ENCODE results near the gene DOK7.
"Not testable (repeated sequence)": the region's sequence is repeated elsewhere in the genome, so short reads cannot be mapped to it uniquely, and the experiment has no call there.

DOK7 gene

DNA sequence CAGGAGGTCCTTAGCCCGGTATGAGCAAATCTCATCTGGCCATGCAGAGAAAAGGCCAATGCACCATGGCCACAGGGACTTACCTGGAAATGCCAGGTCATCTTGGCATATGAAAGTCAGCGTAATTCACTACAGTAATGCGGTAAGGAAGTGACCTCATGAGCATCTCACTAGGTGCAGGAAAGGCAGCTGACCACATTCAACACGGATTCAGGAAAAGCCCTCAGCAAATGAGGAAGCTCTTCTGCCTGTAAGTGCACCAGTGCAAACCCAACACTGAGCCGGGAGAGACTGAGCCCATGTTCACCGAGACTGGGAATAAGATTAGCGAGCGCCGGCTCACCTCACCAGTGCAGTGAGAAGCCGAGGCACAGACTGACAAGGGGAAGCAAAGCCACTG is 45.4 kb downstream of the DOK7 start:
- no peak for DNase-seq (ENCODE audit: low read depth)

DNA sequence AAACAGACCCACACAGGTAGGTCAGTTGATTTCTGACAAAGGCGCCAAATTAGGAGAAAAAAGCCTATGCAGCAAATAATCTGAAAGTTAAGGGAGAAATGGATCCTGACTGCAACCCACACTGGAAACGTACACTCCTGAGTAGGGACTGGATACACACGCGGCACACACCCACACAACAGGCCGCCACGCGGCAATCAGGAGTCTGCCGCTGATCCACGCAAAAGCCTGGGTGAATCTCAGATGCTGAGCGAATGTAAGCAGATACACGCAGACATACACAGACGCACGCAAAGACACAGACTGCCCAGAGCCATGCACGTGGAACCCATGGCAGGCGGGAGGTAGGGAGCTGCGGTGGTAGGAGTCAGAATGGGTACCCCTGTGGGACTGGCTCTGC is 47.4 kb downstream of the DOK7 start:
- DNase-seq (ENCODE audit: low read depth), result no peak

DNA sequence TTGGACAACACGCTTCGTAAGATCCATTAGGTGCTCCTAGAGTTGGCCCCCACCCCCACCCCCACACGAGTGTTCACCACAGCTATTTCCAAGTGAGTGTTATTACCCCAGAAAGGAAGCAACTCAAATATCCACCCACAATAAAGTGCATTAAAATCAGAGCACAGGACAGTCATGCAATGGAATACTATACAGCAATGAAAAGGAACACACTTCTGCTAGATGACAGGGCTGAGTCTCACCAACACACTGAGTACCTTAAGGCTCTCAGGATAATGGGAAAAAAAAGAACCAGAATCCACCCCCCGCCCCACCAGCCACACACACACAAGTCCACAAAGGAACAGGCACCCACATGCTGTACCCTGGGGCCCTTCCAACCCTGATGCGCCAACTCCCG is 48.1 kb downstream of the DOK7 start:
- DNase-seq (ENCODE audit: low read depth), result no peak

DNA sequence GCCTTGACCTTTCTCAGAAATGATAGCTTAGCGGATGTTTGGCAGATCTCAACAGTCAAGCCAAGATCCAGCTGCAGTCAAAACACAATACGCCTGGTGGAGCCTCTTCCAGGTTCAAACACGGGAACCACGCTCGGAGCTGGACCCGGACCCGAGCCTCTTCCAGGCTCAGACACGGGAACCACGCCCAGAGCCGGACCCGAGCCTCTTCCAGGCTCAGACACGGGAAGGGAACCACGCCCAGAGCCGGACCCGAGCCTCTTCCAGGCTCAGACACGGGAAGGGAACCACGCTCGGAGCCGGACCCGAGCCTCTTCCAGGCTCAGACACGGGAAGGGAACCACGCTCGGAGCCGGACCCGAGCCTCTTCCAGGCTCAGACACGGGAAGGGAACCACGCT is 48.5 kb downstream of the DOK7 start:
- DNase-seq (ENCODE audit: low read depth), result not testable (repeated sequence)

- DNase-seq (ENCODE audit: low read depth), result no peak
Observed at GRCh38 chr4:3512279-3512678, 49.2 kb downstream of the DOK7 start.

GRCh38 chr4:3512719-3513118 is 49.6 kb downstream of the DOK7 start:
- no peak for DNase-seq (ENCODE audit: low read depth)

GRCh38 chr4:3513807-3514206 is 50.7 kb downstream of the DOK7 start:
- DNase-seq (ENCODE audit: low read depth), result no peak

DNA sequence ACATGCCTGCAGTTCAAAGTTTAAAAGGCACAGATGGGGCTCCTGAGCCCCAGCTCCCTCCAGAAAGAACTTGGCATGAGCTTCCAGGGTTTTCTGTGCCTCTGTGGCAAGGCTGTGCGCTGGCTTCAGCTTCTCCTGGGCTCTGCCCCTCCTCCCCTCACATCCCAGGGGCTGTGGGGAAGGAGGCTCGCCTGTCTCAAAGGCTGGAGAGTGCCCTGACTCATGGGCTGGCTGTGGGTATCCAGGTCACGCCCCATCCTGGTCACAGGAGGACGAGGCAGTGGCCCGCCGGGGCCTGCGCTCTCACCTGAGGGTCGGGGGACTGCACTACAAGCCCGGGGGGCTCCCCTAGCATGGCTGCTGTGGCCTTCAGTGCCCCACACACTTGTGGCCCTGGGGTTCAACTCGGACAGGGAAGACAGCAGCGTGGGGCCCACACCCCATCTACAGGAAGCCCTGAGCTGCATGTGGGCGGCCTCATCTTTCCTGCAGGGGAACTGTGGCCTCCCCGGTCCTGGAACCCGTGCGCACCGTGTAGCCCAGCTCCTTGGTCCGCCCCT is 51.2 kb downstream of the DOK7 start:
- no peak for DNase-seq (ENCODE audit: low read depth)

- no peak for DNase-seq (ENCODE audit: low read depth)
Observed at GRCh38 chr4:3514806-3515501, 51.8 kb downstream of the DOK7 start.

DNA sequence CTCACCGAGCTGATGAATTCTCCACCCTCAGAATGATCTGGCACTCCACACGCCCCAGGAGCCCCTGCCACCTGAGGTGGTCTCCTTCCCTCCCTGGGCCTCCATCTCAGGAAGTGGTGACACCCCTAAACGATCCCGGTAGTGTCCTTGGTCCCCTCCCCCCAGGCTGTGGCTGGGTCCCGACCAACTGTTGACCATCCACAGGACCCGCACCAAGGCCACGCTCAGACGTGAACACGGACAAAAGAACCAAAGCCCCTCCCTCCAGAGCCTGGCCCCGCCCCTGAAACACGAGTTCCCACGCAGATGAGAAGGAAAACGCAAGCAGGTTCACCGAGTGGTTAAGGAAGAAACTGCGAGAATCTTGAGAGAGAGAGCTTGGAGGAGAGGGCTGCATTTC is 52.5 kb downstream of the DOK7 start:
- DNase-seq (ENCODE audit: low read depth), result no peak

GRCh38 chr4:3516061-3516835 is 53.1 kb downstream of the DOK7 start:
- DNase-seq (ENCODE audit: low read depth), result no peak

DNA sequence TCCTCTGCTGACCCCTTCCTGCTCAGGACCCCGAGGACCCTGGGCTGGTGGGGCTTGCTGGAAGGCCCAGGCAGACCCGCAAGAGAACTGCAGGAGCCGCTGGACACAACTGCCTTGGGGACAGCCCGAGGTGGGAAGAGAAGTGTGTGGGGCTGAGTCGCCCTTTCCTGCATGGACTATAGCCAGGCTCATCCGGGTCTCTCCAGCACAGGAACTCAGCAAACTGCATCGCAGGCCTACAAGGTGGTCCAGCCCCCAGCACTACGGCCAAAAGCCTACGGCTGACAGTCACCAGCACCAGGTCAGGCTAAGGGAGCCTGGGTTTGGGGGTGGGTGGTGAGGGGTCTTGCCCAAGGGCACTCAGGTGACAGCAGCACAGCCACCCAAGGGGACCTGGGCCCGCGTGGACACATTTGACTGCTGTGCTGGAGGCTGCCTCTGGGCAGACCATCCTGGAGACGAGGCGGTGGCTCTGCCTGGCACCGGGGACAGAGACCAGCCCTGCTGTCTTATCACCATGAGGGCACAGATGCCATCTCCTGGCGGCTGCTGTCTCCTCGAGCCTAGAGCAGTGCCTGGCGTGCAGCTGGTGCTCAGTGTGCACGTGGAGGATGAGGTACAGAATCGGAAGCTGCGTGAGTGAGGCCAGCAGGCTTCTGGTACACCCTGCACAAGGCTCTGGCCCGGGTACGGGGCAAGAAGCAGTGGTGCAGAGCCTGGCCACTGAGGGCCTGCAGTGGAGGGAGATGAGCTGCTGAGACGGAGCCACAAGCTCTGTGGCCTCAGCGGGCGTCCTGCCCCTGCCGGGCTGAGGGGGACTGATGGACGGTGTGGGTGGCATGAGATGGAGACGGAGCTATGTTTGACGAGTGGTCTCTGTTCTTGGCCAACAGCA is 54.0 kb downstream of the DOK7 start:
- no peak for DNase-seq (ENCODE audit: low read depth)

GRCh38 chr4:3517731-3518510 is 54.8 kb downstream of the DOK7 start:
- no peak for DNase-seq (ENCODE audit: low read depth)

- no peak for DNase-seq (ENCODE audit: low read depth)
Observed at GRCh38 chr4:3518511-3518880, 55.4 kb downstream of the DOK7 start.

GRCh38 chr4:3518941-3519340 is 55.8 kb downstream of the DOK7 start:
- DNase-seq (ENCODE audit: low read depth), result no peak

DNA sequence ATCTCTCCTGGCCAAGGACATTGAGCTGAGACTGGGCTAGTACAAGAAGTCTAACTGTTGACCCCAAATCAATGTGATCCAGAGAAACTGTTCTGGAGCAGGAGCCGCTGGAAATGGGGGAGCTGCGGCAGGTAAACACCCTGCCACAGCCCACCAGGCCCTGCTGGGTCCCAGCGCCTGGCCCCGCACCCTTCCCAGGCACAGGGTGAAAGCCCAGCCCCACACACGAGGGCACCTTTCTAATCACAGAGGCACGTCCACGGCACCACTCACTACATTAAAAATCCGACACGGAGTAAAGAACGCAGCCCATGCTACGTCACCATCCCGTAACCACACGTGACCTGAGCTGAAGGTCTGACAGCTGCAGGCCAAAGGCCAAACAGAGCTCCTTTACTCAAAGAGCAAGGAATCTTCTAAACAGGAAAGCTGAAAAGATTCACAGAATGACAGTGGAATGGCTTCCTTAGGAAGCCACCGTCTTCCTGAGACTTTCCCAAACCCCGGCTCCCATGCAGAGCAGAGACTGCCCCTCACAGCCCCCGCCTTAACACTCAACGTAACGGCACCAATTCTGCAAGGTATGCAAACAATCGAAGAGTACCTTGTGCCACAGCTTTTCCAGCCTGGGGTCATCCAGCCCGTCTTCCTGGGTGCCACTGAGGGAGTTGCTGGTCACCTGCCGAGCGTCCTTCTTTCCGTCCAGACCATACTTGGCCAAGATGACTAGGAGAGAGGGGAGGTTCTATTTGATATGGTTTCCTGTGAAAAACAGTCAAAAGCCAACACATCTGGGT is 56.6 kb downstream of the DOK7 start:
- DNase-seq (ENCODE audit: low read depth), result no peak

DNA sequence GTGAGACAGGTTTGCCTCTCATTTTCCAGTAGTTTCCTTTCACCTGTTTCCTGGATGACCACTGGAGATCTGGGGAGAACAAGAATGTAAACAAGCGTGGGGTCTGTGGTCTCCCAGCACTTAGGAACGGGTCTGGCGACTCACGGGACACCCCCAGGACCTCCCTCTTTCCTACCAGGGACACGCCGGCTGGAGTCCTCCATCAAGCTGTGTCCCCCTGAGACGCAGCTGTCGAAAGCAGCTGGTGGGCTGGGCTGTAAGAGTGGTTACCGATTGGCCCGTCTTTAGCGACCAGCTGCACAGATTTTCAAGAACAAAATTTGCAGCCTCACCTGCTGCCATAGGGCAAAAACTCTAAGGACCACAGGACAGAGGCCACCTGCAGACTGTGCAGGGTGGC is 57.2 kb downstream of the DOK7 start:
- DNase-seq (ENCODE audit: low read depth), result no peak

DNA sequence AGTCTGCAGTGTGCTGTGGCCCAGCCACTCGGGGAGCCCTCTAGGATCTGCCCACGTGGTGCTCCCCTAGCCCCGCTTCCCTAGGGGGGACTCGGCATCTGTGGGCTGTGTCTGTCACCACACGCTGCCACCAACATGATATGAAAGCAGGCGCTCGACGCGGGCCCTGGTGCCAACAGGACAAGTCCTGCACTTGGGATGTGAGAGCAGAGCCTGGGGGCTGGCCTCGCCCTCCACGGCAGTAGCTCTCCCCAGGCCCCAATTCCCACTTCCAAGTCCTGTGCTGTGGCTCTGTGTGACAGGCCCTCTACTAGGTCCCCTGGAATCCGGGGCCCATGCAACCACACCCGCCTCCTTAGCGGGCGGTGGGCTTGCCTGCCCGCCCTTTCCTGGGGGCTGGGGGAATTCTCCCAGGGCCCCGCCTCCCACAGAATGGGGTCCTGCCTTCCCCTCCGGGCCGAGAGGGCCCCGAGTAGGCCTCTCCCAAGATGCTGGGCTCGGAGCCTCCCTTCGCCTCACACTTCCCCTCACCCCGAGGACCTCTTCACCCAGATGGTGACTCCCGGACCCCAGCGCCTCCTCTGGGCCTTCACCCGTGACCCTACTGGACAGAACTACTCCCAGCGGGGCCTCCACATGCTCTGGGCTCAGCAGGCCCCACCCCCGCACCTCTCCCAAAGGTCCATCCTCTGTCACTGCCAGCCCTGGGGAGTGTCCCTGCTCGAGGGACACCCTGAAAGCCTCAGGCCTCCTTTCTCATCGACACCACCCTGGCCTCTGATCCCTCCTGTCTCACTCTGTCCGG is 57.9 kb downstream of the DOK7 start:
- no peak for DNase-seq (ENCODE audit: low read depth)

- no peak for DNase-seq (ENCODE audit: low read depth)
Observed at GRCh38 chr4:3521621-3522325, 58.7 kb downstream of the DOK7 start.

GRCh38 chr4:3522326-3522640 is 59.2 kb downstream of the DOK7 start:
- no peak for DNase-seq (ENCODE audit: low read depth)

Data from activated T-helper 9 cell treated with anti-CD3 and anti-CD28 coated beads, Interleukin-2, amount 50 U/mL, for 16 hours (primary cell).